Stimulated activated CD4-positive, alpha-beta T cell treated with anti-CD3 and anti-CD28 coated beads, Interleukin-1b, Interleukin-23, amount 100 ng/mL, for 1 hour (primary cell): ENCODE data around the gene NARS2.
"Not testable (repeated sequence)": the region's sequence is repeated elsewhere in the genome, so short reads cannot be mapped to it uniquely, and the experiment has no call there.

Experiments used
- DNase-seq, 2 donors: peaks; one replicate each; pipeline ENCODE4 v3.0.0-alpha.2; 2020; ENCODE audit warnings: low read depth in 2 of 2

The NARS2 gene

GRCh38 chr11:78576549-78577097 lies 2.0 kb upstream of the NARS2 start:
- DNase-seq: no peak

GRCh38 chr11:78575478-78575877 lies 814 bp upstream of the NARS2 start:
- no peak for DNase-seq

- DNase-seq: no peak
These were observed 983 bp downstream of the NARS2 start for GRCh38 chr11:78573681-78574080.

GRCh38 chr11:78573271-78573670 lies 1.4 kb downstream of the NARS2 start:
- DNase-seq: no peak

- no peak for DNase-seq
These were observed 2.3 kb downstream of the NARS2 start for GRCh38 chr11:78572394-78572793.

- DNase-seq: no peak
These were observed 4.6 kb downstream of the NARS2 start for GRCh38 chr11:78570031-78570430.

- no peak for DNase-seq
These were observed 7.5 kb downstream of the NARS2 start for GRCh38 chr11:78567209-78567608.

GRCh38 chr11:78564490-78565467 lies 9.9 kb downstream of the NARS2 start:
- DNase-seq: peak in 1 of 2 donors; percentile 3

GRCh38 chr11:78564037-78564436 lies 10.6 kb downstream of the NARS2 start:
- not testable (repeated sequence) for DNase-seq

GRCh38 chr11:78563090-78563489 lies 11.6 kb downstream of the NARS2 start:
- DNase-seq: not testable (repeated sequence)

GRCh38 chr11:78562398-78562797 lies 12.3 kb downstream of the NARS2 start:
- DNase-seq: no peak

GRCh38 chr11:78560826-78561484 lies 13.7 kb downstream of the NARS2 start:
- DNase-seq: no peak

- DNase-seq: no peak
These were observed 14.5 kb downstream of the NARS2 start for GRCh38 chr11:78560153-78560552.

GRCh38 chr11:78557236-78557635 lies 17.4 kb downstream of the NARS2 start:
- DNase-seq: no peak

- no peak for DNase-seq
These were observed 19.1 kb downstream of the NARS2 start for GRCh38 chr11:78555592-78555991.

- no peak for DNase-seq
These were observed 21.8 kb downstream of the NARS2 start for GRCh38 chr11:78552881-78553280.

GRCh38 chr11:78552139-78552538 lies 22.5 kb downstream of the NARS2 start:
- DNase-seq: not testable (repeated sequence)

- no peak for DNase-seq
These were observed 23.6 kb downstream of the NARS2 start for GRCh38 chr11:78551066-78551465.

GRCh38 chr11:78549624-78550409 lies 24.8 kb downstream of the NARS2 start:
- DNase-seq: no peak

GRCh38 chr11:78548911-78549590 lies 25.6 kb downstream of the NARS2 start:
- DNase-seq: no peak
